GM18505 (cell line): ENCODE data around the gene VILL.
"Not testable (repeated sequence)": the region's sequence is repeated elsewhere in the genome, so short reads cannot be mapped to it uniquely, and the experiment has no call there.

Experiments used
- ATAC-seq: cut with Tn5 transposase; IDR thresholded peaks from one replicate; pipeline ENCODE4 v1.9.1; 2021; ENCODE audit not compliant: unreplicated experiment
- POLR2A ChIP-seq: IDR thresholded peaks from 4 replicates; pipeline ENCODE4 v1.6.1; 2011; ENCODE audit warnings: borderline replicate concordance; ENCODE audit not compliant: insufficient read depth, insufficient read length; ENCODE audit errors: extremely low read depth

Gene VILL

DNA sequence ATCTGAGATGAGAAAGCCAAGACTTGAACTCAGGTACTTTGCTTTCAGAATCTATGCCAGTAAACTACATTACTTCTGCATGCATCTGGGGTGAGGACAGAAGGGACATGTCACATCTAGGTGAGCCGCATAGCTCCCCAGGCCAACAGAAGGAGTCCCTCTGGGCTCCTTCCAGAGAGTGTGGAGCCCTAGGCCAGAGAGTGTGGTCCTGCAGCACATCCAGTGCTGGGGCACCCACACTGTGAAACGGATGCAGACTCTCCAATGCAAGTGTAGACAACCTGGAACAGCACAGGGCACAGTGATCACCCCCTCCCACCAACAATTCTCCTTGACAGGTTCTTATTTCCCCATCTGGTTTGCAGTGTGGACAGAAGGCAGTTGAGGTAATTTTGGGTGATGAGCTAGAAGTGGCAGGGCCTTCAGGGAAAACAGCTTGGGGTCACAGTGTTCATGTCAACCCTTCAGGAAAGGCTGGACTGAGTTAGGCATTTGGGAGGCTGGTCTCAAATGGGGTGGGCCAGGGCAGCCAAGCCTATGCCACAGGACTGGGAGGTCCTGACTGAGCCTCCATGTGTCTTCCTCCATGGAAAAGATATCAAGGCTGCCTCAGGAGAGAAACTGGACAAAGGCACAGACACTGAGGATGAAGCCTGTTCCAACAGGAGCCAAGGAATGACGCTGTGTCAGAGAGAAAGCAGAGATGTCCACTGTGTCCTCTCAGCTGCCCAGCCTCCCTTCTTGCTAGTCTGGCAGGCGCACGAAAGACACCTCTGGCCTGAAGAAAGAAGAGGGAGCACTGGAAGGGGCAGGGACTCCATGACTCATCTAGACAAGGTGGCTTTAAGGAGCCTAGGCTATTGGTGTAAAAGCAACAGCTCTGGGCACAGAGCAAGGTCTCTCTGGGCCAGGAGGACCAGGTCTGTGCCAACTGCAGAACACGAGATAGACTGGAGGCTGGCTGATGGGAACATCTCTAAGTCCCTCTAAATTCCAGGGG, 37.2 kb downstream of the VILL start:
- no peak for ATAC-seq
- TF ChIP-seq POLR2A = no peak

- no peak for ATAC-seq
- no peak for TF ChIP-seq POLR2A
Measured at GRCh38 chr3:38028621-38029361, 38.2 kb downstream of the VILL start.

DNA sequence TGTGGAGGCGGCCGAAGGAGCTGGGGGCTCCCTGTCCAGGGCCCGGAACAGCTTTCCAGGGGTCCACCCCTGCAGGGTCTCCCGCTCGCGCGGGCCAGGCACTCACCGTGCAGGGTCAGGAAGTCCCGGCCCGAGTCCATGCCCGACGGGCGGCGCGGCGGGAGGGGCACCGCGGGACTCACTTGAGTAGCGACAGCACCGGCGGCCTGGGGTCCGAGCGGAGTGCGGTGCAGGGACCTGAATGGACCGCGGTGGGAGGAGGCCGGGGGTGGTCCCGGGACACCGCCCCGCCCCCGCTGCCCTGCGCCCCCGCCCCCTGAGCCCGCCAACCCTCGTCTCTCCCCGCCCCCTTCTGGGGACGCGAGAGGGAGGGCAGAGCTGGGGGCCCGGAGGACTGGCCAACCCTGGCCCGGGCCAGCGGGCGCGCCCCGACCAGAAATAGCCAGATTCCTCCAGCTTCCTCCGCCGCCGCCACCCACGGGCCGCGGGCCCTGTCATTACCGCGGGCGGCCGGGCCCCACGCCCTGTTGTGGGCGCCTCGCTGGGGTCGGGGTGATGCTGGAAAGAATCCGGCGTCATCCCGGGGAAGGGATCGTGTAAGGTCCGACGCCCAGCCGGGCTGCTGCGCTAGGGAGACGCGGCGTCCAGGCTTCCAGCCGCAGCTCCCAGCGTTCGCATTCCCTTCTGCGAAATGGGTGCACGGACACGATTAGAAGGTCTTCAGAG, 39.0 kb downstream of the VILL start, which contains the start of gene PLCD1:
Gene PLCD1 (minus strand): TSS at position 243 of the 726 bp plus-strand sequence. CDS start 103 bp downstream, at position 140.
- TF ChIP-seq POLR2A = no peak
- no peak for ATAC-seq

DNA sequence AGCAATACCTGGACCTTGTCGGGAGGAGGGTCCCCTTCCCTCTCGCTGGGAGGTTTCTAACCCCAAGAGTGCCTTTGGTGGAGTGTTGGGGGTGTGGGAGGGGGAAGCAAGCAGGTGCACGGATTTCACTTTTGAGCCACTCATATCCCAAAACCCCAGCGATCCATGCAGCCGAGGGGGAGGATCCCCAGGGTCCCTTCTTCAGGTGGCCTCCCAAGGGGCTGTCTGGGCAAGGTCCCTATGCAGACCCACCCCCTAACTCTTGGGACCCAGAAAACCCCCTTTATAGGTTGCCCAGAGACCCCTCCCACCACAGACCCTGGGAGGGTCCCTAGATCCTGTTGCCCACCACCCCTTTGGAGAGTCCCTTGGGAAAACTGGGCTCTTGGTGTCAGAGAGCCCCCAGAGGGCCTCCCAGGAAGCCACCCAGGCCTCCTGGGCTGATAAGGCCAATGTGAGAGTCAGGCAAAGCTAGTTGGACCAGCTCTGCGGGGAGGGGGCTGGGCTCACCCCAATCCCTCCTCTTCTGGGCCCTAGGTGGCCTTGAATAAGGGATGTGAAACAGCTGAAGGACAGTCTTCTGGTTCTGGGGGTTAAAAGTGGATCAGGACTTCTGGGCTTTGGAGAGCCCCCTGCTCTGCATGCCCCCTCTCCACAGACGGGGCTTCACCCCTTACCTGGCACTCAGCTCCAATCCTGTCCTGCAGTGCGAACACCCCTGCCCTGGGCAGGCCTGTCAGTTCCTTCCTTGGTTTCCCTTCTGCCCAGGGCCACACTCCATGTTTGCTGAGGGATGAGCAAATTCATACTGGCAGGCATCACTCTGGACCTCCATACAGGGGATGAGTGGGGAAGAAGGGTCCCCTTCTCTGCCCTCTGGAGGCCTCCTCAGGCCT, 39.8 kb downstream of the VILL start:
- no peak for ATAC-seq
- no peak for TF ChIP-seq POLR2A

DNA sequence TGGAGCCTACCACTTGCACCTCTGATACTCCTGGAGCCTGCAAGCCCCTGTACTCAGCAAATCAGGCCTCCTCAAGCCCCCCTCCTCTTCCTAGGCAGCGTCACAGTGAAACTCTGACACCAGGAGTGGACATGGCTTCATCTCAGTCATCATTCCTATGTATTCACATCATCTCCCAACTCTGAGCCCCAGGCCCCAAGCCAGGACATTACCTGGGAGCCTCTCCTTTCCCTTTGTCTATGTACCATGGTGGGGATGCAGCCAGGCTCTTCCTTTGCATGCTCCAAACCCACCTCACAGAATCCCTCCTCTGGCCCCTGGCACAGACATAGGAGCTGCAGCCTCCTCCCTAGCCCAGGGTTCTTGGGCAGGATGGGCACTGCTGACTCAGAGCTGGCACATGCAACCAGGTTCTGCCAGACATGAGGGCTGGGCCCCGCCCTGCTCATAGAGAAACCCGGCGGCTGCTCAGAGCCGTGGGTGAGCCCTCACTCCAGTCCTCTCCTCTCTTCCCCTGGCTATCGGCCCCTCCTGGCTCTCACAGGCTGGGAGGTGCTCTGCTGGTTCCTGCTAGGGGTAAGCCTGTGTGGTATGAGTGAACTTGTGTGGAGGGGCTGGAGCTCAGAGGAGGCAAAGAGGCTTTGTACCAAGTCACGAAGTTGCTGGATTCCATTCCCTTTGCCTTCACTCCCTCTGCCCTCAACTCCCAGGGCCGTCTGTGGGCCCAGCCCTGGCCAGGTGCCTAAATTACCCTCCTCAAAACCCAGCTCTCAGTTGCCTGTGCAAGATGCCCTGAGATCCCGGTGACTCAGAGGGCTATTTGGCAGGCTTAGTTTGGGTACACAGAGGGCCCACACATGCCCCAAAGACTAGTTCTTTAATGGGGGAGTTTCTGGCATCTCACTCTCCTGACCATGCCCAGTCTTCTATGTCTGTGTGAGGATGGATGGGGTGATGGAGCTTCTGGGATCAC, 40.7 kb downstream of the VILL start:
- no peak for ATAC-seq

GRCh38 chr3:38032328-38032865, 41.8 kb downstream of the VILL start:
- TF ChIP-seq POLR2A = no peak
- no peak for ATAC-seq

More for the DNA sequence above, 40.7 kb downstream of the VILL start:
- TF ChIP-seq POLR2A = no peak

GRCh38 chr3:38033586-38033985, 43.0 kb downstream of the VILL start:
- not testable (repeated sequence) for ATAC-seq

- not testable (repeated sequence) for ATAC-seq
Measured at GRCh38 chr3:38034335-38034734, 43.7 kb downstream of the VILL start.

DNA sequence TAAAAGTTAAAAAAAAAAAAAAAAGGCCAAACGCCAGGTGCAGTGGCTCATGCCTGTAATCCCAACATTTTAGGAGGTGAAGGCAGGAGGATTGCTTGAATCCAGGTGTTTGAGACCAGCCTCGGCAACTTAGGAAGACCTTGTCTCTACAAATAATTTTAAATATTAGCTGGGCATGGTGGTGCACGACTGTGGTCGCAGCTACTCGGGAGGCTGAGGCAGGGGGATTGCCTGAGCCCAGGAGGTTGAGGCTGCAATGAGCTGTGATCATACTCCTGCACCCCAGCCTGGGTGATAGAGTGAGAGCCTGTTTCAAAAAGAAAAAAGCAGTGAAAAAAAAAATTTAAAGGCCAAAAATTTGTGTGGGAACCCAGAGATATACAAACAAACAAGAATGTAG, 45.7 kb downstream of the VILL start:
- ATAC-seq = no peak
- no peak for TF ChIP-seq POLR2A

GRCh38 chr3:38036906-38037305, 46.3 kb downstream of the VILL start:
- no peak for TF ChIP-seq POLR2A
- ATAC-seq = no peak

GRCh38 chr3:38038447-38038911, 47.9 kb downstream of the VILL start:
- ATAC-seq = no peak
- TF ChIP-seq POLR2A = no peak
